Left forelimb (tissue), 1 donor: ENCODE results near the gene FTCD.
"Not testable (repeated sequence)": the region's sequence is repeated elsewhere in the genome, so short reads cannot be mapped to it uniquely, and the experiment has no call there.

ENCODE experiments used
- DNase-seq: peaks from one replicate; pipeline ENCODE4 v3.0.0-alpha.2; 2018; ENCODE audit warnings: low spot score

FTCD gene

DNA sequence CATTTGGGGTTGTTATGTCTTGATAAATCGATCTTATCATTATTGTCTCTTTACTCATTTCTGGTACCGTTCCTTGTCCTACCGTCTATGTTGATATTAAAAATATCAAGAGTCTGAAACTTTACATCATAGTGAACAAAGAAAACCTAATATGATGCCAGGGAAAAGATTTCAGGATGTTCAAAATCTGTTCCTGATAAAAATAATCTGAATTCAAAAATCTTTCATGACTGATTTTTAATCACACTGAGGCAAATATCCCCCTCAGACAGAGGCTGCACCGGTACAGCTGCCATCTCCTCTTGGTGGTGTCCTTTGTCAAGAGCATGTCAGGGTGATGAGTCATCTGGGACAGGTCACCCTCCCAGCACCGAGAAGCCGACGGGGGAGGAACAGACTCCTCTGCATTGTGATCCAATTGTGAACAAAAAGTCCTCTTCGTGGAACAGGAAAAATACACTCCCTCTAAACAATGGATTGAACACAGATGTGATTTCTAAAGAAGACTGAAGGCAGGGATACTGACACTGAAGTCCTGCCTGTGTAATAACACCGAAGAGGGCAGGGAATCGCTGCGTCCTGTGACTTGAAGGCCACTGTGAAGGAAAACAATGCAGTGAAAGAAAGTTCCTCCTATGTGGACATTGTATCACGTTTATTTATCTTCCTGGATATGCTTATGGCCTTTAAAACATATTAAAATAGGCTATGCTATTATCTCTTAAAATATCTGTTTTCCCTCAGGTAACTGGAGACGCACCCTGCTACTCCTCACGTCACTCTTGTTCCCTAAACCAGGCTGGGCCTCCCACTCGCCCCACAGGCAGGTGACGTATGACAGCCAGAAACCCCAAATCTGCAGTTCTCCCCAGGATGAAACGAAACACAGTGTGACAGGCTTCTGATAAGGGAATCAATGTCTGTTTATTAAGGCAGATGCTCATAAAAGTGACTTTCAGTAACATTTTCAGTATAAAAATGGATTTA, 33.1 kb upstream of the FTCD start:
- no peak for DNase-seq

DNA sequence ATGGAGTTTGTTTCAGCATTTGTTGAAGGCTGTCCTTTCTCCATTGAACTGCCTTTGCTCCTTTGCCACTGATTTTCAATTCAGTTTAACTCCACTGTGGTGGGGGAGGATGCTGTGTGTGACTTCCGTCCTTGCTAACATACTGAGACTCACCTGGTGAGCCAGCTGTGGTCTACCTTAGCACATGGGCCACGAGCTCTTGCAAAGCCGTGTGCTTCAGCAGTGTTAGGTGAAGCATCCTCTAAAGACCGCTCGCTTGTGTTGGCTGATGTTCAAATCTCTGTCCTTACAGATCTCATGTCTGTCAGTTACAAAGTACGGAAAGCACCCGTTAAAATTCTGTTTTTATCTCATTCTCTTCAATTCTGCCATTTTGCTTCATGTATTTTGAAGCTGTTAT, 32.4 kb upstream of the FTCD start:
- no peak for DNase-seq

DNA sequence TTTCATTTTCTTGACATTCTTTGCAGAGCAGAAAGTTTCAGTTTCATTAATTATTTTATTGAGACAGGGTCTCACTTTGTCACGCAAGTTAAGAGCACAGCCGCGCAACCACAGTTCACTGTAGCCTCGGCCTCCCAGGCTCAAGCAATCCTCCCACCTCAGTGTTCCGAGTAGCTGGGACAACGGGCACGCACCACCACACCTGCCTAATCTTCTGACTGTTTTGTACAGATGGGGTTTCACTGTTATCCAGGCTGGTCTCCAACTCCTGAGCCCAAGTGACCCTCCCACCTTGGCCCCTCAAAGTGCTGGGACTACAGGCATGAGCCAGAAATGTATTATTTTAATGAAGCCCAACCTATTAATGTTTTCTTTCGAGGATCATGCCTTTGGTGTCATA, 31.9 kb upstream of the FTCD start:
- no peak for DNase-seq

- DNase-seq = no peak
Observed at GRCh38 chr21:46185716-46186115, 30.3 kb upstream of the FTCD start.

GRCh38 chr21:46184625-46185555, 29.5 kb upstream of the FTCD start:
- peak; percentile 85 for DNase-seq

GRCh38 chr21:46183910-46184624, 28.7 kb upstream of the FTCD start, which contains the start of gene SPATC1L:
Gene SPATC1L (minus strand): TSS chr21:46184459. CDS start chr21:46182816, 1,643 bp downstream.
- DNase-seq = peak; percentile 68

DNA sequence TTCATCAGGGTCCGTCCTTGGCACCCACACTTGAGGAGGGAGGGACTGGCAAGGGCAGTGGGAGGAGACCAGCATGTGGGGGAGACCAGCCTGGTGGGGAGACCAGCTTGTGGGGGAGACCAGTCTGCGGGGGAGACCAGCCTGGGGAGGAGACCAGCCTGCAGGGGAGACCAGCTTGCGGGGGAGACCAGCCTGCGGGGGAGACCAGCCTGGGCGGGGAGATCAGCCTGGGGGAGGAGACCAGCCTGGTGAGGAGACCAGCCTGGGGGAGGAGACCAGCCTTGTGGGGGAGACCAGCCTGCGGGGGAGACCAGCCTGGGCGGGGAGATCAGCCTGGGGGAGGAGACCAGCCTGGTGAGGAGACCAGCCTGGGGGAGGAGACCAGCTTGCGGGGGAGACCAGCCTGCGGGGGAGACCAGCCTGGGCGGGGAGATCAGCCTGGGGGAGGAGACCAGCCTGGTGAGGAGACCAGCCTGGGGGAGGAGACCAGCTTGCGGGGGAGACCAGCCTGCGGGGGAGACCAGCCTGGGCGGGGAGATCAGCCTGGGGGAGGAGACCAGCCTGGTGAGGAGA, 28.0 kb upstream of the FTCD start:
- not testable (repeated sequence) for DNase-seq

- no peak for DNase-seq
Observed at GRCh38 chr21:46182548-46183336, 27.4 kb upstream of the FTCD start.

GRCh38 chr21:46181953-46182547, 26.7 kb upstream of the FTCD start:
- DNase-seq = no peak

- DNase-seq = no peak
Observed at GRCh38 chr21:46181436-46181835, 26.1 kb upstream of the FTCD start.

GRCh38 chr21:46180778-46181391, 25.5 kb upstream of the FTCD start:
- DNase-seq = no peak

DNA sequence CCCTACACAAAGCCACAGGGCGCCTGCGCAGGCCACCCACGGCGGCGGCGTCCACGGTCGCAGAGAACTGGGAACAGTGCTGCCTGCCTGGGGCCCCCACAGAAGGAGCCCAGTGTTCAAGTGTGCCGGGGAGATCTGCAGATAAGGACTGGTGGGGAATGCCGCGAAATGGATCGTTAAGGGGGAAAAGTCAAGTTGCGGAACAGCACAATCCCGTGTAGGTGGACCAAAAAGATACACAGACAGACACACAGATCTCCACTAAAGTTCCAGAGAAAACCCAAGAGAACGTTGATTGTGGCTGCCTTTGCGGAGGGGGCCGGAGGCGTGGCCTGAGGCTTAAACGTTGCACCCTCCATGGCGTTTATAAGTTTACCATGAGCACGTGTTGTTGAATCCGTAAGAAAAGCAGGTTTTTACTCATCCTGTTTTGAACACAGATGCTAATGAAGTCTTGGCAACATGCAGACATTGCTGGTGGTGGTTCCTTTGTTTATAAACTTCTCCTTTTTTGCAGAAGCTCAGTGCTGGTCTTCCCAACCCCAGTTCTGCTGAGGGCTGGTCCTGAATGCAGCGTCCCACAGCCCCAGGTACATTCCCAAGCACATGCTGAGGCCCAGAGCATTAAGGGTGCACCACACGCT, 24.8 kb upstream of the FTCD start:
- DNase-seq = no peak

DNA sequence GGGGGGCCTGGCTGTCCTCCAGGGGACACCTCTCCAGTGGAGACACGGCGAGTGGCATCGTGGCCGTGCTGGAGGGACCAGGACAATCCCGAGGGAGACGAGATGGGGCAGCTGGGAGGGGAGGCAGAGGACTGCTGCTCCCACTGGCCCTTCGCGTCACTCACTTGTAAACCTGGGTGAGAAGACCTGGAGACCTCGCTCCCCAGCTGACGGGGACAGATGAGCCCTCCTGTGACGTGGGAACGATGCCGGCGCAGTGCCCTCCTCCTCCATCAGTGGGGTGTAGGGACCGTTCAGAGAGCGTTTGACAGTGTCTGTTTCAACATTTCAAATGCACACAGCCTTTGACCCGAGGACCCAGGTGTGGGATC, 24.3 kb upstream of the FTCD start:
- no peak for DNase-seq

GRCh38 chr21:46178961-46179360, 23.6 kb upstream of the FTCD start:
- DNase-seq = no peak

- not testable (repeated sequence) for DNase-seq
Observed at GRCh38 chr21:46176443-46177129, 21.2 kb upstream of the FTCD start.

DNA sequence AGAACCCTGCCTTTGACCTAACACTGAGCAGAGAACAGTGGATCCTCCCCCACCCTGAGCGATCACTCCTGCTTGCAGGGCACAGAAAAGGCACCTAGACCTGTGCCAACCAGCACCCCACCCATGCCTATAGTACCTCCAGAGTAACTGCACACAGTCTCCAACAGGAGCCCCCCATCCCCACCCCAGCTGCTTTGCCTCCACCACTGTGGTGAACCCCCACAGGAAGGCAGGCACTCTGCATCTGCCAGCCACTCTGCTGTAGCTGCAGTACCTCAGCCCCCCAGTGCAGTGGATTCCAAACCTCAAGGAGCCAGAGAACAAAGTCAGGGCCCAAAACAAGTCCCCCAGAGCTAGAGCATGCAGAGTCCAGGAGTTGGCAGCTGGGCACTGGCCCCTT, 18.2 kb upstream of the FTCD start:
- DNase-seq = no peak

DNA sequence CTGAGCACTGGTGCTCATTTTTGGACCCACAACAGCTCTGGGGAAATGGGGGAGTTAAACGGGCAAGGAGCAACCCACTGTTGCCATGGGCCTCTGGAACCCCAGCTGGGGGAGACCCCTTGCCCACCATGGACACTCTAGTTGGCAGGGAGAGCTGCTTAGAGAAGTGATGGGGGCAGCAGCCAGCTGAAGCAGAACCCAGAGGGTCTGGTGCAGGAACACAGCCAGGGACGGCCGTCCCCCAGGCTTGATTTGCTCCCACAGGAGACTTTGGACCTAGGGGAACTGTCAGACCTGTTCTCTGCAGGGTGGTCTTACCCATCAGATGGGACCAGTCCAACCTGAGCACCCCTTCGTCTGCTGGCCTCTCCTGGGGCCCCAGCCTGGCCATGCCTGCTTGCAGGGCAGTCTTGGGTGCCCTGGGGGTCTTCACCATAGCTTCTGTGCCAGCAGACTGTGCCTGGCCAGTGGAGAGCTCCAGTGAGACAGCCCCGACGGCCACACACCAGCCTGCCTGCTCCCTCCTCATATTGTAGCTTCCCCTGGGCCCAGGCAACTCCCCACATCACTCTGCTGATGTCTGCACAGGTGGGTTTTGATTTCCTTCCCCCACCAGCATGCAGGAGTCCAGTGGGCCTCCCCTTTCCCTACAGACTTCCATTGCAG, 17.6 kb upstream of the FTCD start:
- no peak for DNase-seq
